GM12865 (cell line): ENCODE results near the gene SLC25A15.
"Not testable (repeated sequence)": the region's sequence is repeated elsewhere in the genome, so short reads cannot be mapped to it uniquely, and the experiment has no call there.

Experiments used
- DNase-seq: peaks from one replicate; pipeline ENCODE4 v3.0.0; 2010; ENCODE audit warnings: low read depth
- H3K4me3 ChIP-seq: 2 replicates; pipeline ENCODE4 v1.5.1; 2011; ENCODE audit warnings: mild to moderate bottlenecking, low read depth, low read length, control low read depth
- CTCF ChIP-seq: IDR thresholded peaks from 2 replicates; pipeline ENCODE4 v1.5.1; 2011; ENCODE audit warnings: low read length, control low read depth, low read depth, inconsistent platforms; ENCODE audit not compliant: insufficient read depth; ENCODE audit errors: missing control alignments

The SLC25A15 gene

DNA sequence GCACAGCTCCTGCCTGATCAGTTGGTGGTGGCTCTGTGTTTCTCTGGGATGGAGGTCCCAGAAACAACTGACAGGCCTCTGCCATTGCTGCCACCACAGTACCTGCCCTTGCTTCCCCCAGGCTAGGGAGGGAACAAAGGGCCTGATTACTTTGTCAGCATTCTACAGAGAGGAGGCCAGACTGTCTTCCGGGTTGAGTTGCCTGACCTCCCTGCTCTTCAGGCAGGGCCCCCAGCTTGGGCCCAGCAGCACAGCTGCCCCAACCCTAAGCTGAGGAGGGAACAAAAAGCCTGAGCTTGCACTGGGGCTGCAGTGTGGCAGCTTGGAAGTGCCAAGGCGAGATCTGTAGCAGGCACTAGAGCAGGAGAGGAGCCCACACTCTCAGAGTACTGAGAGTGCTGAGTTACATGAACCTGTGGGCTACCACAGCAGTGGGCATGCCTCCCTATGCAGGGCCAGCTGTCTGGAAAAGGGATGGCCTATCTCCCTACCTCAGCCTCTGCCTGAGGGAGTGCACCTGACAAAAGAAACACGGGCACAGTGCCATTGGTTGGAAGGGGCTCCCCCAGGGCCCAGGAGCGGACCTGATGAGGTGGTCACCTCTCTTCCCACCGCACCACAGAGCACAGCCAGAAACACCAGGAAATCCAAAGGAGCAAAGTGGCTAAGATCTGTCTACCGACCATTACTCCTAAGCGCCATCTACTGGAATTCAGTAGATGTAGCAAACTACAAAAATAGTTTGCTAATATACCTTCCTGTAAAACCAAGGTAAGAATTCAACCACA lies 24.4 kb downstream of the SLC25A15 start:
- DNase-seq, result peak; percentile 42
- TF ChIP-seq CTCF, result peak; percentile 58
- no peak overlapping the region for H3K4me3 ChIP-seq

DNA sequence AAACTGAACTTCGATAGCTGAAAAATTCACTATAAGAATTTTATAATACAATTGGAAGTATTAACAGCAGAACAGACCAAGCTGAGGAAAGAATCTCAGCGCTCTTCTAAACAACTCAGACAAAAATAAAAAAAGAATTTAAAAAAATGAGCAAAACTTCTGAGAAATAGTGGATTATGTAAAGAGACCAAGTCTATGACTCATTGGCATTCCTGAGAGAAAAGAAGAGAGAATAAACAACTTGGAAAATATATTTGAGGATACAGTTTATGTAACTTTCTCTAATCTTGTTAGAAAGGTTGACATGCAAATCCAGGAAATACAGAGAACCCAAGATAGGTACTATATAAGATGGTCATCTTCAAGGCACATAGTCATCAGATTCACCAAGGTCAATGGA lies 25.4 kb downstream of the SLC25A15 start:
- DNase-seq, result no peak
- no peak for TF ChIP-seq CTCF
- H3K4me3 ChIP-seq, result no peak overlapping the region

GRCh38 chr13:40818926-40819325 lies 29.5 kb downstream of the SLC25A15 start:
- TF ChIP-seq CTCF, result no peak
- H3K4me3 ChIP-seq, result no peak overlapping the region
- DNase-seq, result no peak

DNA sequence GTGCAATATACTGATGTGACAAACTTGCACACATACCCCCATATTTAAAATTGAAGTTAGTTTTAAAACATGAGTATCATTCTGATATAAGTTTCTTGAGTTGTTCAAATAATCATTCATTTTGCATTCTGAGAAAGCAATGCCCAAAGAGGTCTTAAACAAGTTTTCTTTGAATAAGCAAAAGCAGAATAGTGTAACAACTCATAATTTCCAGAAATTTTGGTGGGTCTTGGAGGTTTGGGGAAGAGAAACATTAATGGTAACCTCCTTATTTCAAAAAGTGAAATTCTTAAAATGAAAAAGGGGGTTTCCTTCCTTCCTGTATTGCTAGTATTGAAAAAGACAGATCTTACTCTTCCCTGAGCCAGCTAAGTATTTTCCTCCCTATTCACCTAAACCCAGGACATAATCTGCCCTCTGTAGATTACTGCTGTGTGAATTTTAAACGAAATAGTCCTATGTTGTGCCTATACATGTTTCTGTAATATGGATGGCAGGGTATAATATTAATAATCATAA lies 30.4 kb downstream of the SLC25A15 start:
- no peak for TF ChIP-seq CTCF

GRCh38 chr13:40839725-40840124 lies 50.3 kb downstream of the SLC25A15 start:
- not testable (repeated sequence) for H3K4me3 ChIP-seq, DNase-seq

More for the DNA sequence above, 30.4 kb downstream of the SLC25A15 start:
- DNase-seq, result no peak
- no peak overlapping the region for H3K4me3 ChIP-seq

GRCh38 chr13:40840955-40841354 lies 51.5 kb downstream of the SLC25A15 start:
- not testable (repeated sequence) for H3K4me3 ChIP-seq

More at GRCh38 chr13:40840955-40841354, 51.5 kb downstream of the SLC25A15 start:
- not testable (repeated sequence) for DNase-seq
